ENCODE data around the gene KIAA1958. TPM values are rescaled to one million over a fixed set of nuclear protein-coding genes. Genes with fewer than 3 reads are reported as not detected.
A peak's percentile ranks its signal among the peaks of the same experiment; 100 is the strongest.

The KIAA1958 gene
- total and polyA plus RNA-seq, 2 donors from 2014 or later = 2.6 to 15.3 TPM

GRCh38 chr9:112599732-112600131 is 113.1 kb downstream of the KIAA1958 start:
- no peaks in the 10 kb centered on the region for H3K36me3 ChIP-seq (ENCODE audit: control insufficient read depth in 2 of 3, insufficient read depth in 3 of 3, low read length in 3 of 3)
- no peak overlapping the region for H3K9ac ChIP-seq (ENCODE audit: low read length in 3 of 3)
- H3K4me3 ChIP-seq (ENCODE audit: low read length in 3 of 3) = no peak overlapping the region
- no peak for TF ChIP-seq CTCF (IDR thresholded peaks at IDR 0.05; ENCODE audit: borderline replicate concordance, extremely low read depth, insufficient read depth)
- H3K9me3 ChIP-seq (ENCODE audit: control insufficient read depth in 2 of 3, insufficient read depth in 1 of 3, low read length in 3 of 3) = no peaks in the 10 kb centered on the region
- intact Hi-C loops (cut with DNase I) = no loop called here
- FAIRE-seq (no peak), DNase-seq (peak in 2 of 5 donors; percentile 27 to 44)
- no peaks in the 10 kb centered on the region for H3K27me3 ChIP-seq (ENCODE audit: control insufficient read depth, insufficient read depth, low read length)
- H3K27ac ChIP-seq (ENCODE audit: low read depth in 2 of 2, low read length in 2 of 2) = no peak overlapping the region
- peaks cover 0 to 3% (median 2%) of the 10 kb centered on the region in 3 donors for H3K4me1 ChIP-seq (ENCODE audit: control insufficient read depth in 2 of 3, insufficient read depth in 2 of 3, low read depth in 1 of 3, low read length in 3 of 3)

DNA sequence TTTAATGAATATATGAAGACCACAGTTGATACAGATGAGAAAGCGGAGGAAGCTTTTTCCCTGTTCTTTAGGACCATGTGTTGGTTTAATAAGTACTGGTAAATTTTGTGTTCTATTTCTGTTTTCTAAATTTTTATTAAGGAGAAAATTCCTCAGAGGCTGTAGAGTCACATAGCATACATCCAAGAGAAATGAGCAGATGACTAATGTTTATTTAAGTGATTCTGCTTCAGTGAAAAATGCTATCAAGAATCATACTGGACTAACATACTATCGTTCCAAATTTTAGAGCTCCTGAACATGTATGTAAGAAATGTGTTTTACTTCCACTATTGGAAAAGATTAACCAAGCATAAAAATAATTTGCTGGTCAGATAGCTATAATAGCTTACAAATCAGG is 115.0 kb downstream of the KIAA1958 start:
- no peak overlapping the region for H3K9ac ChIP-seq (ENCODE audit: low read length in 3 of 3)
- no peak for DNase-seq
- no peaks in the 10 kb centered on the region for H3K9me3 ChIP-seq (ENCODE audit: control insufficient read depth in 2 of 3, insufficient read depth in 1 of 3, low read length in 3 of 3)
- intact Hi-C loops (cut with DNase I) = no loop called here
- no peak for TF ChIP-seq CTCF (IDR thresholded peaks at IDR 0.05; ENCODE audit: borderline replicate concordance, extremely low read depth, insufficient read depth)
- peaks cover 0 to 3% (median 2%) of the 10 kb centered on the region in 3 donors for H3K4me1 ChIP-seq (ENCODE audit: control insufficient read depth in 2 of 3, insufficient read depth in 2 of 3, low read depth in 1 of 3, low read length in 3 of 3)
- FAIRE-seq = no peak
- no peak overlapping the region for H3K27ac ChIP-seq (ENCODE audit: low read depth in 2 of 2, low read length in 2 of 2)
- no peak overlapping the region for H3K4me3 ChIP-seq (ENCODE audit: low read length in 3 of 3)
- H3K27me3 ChIP-seq (ENCODE audit: control insufficient read depth, insufficient read depth, low read length) = no peaks in the 10 kb centered on the region
- H3K36me3 ChIP-seq (ENCODE audit: control insufficient read depth in 2 of 3, insufficient read depth in 3 of 3, low read length in 3 of 3) = no peaks in the 10 kb centered on the region

- Histone ChIP-seq H3K27me3 (ENCODE audit: control insufficient read depth, insufficient read depth, low read length) (no peaks in the 10 kb centered on the region), H3K4me1 (ENCODE audit: control insufficient read depth in 2 of 3, insufficient read depth in 2 of 3, low read depth in 1 of 3, low read length in 3 of 3) (peaks cover 0 to 3% (median 2%) of the 10 kb centered on the region in 3 donors), H3K4me3 (ENCODE audit: low read length in 3 of 3) (no peak overlapping the region), H3K27ac (ENCODE audit: low read depth in 2 of 2, low read length in 2 of 2) (no peak overlapping the region), H3K9me3 (ENCODE audit: control insufficient read depth in 2 of 3, insufficient read depth in 1 of 3, low read length in 3 of 3) (no peaks in the 10 kb centered on the region), H3K36me3 (ENCODE audit: control insufficient read depth in 2 of 3, insufficient read depth in 3 of 3, low read length in 3 of 3) (no peaks in the 10 kb centered on the region), H3K9ac (ENCODE audit: low read length in 3 of 3) (no peak overlapping the region)
- TF ChIP-seq CTCF (IDR thresholded peaks at IDR 0.05; ENCODE audit: borderline replicate concordance, extremely low read depth, insufficient read depth) = no peak
- DNase-seq = no peak
- peak; percentile 94 for FAIRE-seq
- intact Hi-C loops (cut with DNase I) = no loop called here
Measured at GRCh38 chr9:112604790-112605189, 118.2 kb downstream of the KIAA1958 start.

DNA sequence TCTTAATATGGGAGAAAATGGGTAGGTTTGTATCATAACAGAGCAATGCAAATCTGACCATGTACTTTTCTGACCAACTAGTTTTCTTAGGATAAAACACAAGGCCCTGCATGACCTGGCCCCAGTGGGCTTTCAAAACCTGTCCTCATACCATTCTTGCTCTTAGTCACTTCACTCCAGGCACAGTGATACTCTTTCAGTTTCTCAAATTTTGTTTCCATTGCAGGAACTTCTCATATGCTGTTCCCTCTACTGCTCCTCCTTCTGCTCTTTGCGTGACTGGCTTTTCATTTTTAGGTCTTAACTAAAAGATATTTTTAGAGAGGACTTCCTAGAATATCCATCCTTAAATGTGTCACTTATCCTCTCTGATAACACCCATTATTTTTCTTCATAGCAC is 118.9 kb downstream of the KIAA1958 start:
- H3K9ac ChIP-seq (ENCODE audit: low read length in 3 of 3) = no peak overlapping the region
- intact Hi-C loops (cut with DNase I) = no loop called here
- DNase-seq (no peak), FAIRE-seq (no peak)
- H3K4me1 ChIP-seq (ENCODE audit: control insufficient read depth in 2 of 3, insufficient read depth in 2 of 3, low read depth in 1 of 3, low read length in 3 of 3) = peaks cover 0 to 3% (median 2%) of the 10 kb centered on the region in 3 donors
- no peak overlapping the region for H3K27ac ChIP-seq (ENCODE audit: low read depth in 2 of 2, low read length in 2 of 2)
- no peaks in the 10 kb centered on the region for H3K36me3 ChIP-seq (ENCODE audit: control insufficient read depth in 2 of 3, insufficient read depth in 3 of 3, low read length in 3 of 3)
- no peak for TF ChIP-seq CTCF (IDR thresholded peaks at IDR 0.05; ENCODE audit: borderline replicate concordance, extremely low read depth, insufficient read depth)
- H3K4me3 ChIP-seq (ENCODE audit: low read length in 3 of 3) = no peak overlapping the region
- no peaks in the 10 kb centered on the region for H3K27me3 ChIP-seq (ENCODE audit: control insufficient read depth, insufficient read depth, low read length)
- no peaks in the 10 kb centered on the region for H3K9me3 ChIP-seq (ENCODE audit: control insufficient read depth in 2 of 3, insufficient read depth in 1 of 3, low read length in 3 of 3)
